GM19452 (cell line): Measurements from ENCODE around the gene PRKN.

Source experiments
- ATAC-seq: cut with Tn5 transposase; IDR thresholded peaks from one replicate; pipeline ENCODE4 v1.9.1; 2021; ENCODE audit not compliant: unreplicated experiment

Gene PRKN

GRCh38 chr6:162331911-162332310, 395.7 kb downstream of the PRKN start:
- no peak for ATAC-seq

GRCh38 chr6:162325826-162326225, 401.7 kb downstream of the PRKN start:
- no peak for ATAC-seq

- ATAC-seq: no peak
Observed at GRCh38 chr6:162325051-162325450, 402.5 kb downstream of the PRKN start.

DNA sequence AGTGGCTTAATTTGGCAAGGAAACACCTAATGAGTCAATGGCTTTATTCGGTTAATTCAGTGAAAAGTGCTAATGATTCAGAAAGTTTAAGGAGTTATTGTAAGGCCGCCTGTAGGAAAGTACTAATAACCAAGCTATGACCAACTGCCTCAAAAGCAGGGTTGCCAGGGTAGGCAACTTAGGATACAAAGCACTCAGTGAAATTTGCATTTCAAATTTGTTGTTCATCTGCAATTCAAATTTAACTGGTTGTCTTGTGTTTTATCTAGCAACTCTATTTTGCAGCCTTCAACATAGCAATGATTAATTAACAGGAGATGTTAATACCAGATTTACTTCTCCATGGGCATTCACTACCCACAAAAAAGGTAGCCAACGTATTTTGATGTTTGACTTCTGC, 412.3 kb downstream of the PRKN start:
- no peak for ATAC-seq

GRCh38 chr6:162313922-162314660, 413.5 kb downstream of the PRKN start:
- ATAC-seq: no peak

DNA sequence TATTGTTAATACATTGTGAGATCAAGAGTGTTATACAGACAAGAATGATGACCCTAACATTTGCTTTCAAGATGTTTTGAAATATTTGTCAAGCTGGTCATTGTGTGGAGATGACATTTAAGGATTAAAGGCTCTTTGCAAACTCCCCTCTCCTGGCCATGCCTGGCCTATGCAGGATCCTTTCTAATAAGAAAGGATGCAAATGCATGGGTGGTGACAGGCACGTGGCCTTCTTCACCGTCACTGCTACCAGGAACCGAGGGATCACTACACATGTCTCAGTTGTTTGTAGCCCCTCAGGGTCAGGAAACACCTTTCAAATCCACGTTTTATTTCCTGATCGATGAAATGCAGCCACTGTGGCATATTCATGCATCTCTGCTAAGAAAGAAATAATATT, 419.7 kb downstream of the PRKN start:
- ATAC-seq: no peak

GRCh38 chr6:162306616-162307015, 420.9 kb downstream of the PRKN start:
- no peak for ATAC-seq

GRCh38 chr6:162301128-162301527, 426.4 kb downstream of the PRKN start:
- no peak for ATAC-seq

- ATAC-seq: no peak
Observed at GRCh38 chr6:162294029-162294428, 433.5 kb downstream of the PRKN start.

GRCh38 chr6:162292915-162293314, 434.7 kb downstream of the PRKN start:
- no peak for ATAC-seq

DNA sequence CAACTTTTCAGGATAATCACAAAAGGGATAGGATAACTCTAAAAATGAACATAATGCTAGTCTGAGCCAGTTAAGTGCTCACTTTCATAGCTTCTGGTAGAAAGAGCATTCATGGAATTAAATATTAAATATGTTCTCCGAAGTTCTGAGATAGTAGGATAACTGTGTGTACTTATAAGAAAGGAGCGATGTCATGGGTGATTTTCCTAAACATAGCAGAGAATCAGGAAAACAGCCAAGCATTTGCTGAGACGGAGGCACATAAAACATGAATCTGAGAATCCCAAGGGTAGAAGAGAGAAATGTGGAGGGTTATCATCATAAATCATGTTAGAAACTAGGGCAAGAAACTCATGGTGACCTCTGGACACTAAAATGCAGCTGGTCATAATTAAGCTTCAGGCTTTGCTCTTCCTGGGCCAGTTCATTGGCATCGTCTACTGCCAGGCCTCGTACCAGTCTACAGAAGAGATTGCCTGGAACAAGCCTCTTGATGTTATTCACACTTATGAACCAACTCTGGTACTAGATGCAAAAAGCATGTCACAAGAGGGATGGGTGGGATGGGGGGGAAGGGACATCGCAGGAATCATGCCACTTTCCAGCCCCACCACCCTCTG, 436.6 kb downstream of the PRKN start:
- no peak for ATAC-seq

- no peak for ATAC-seq
Observed at GRCh38 chr6:162289972-162290371, 437.6 kb downstream of the PRKN start.

DNA sequence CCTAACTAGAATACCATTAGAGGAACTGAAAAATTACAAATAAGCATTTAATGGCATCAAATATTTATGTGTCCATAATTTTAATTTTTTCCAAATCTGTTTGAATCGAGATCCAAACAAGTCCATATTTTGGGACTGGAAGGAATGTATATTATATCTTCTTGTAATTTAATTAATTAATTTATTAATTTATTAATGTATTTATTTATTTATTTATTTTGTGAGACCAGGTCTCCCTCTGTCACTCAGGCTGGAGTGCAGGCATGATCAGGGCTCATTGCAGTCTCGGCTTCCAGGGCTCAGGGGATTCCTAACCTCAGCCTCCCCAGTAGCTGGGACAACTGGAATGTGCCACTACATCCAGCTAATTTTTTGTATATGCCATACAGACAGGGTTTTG, 453.6 kb downstream of the PRKN start:
- ATAC-seq: no peak

GRCh38 chr6:162271922-162272321, 455.6 kb downstream of the PRKN start:
- ATAC-seq: no peak

DNA sequence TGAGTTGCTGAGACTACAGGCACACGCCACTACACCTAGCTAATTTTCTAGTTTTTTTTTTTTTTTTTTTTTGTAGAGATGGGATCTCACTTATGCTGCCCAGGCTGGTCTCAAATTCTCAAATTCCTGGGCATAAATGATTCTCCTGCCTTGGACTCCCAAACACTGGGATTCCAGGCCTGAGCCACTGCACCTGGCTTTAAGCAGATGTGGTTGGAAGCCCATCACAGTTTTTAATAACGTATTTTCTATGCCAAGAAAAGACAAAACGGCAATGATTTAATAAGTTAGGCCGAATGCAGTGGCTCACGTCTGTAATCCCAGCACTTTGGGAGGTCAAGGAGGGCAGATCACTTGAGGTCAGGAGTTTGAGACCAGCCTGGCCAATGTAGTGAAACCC, 456.6 kb downstream of the PRKN start:
- ATAC-seq: no peak

GRCh38 chr6:162267641-162268040, 459.9 kb downstream of the PRKN start:
- ATAC-seq: no peak

- no peak for ATAC-seq
Observed at GRCh38 chr6:162267126-162267525, 460.4 kb downstream of the PRKN start.

- no peak for ATAC-seq
Observed at GRCh38 chr6:162264581-162264980, 463.0 kb downstream of the PRKN start.

DNA sequence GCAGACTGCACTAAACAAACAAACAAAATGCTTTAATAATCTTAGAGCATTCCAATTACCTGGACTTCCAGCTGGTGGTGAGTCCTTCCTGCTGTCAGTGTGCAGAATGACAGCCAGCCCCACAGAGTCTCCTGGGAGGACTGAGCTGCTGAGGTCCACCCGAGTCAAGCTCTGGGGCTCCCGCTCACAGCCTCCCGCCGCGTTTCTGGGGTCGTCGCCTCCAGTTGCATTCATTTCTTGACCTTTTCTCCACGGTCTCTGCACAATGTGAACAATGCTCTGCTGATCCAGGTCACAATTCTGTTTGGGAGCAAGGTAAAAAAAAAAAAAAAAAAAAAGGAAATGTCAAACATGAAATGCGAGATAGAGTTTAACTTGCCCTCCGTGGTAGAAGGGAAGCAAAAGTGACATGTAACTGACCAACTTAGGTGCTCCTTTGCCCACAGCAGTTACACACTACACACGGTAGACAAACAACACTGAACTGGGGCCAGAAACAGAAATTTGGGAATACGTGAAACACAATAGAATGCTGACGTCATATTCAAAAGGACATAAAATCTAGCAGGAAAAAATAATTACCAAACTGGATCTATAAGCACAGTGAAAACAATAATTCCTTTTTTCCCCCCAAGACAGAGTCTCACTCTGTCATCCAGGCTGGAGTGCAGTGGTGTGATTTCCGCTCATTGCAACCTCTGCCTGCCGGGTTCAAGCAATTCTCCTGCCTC, 464.9 kb downstream of the PRKN start:
- ATAC-seq: no peak

- ATAC-seq: no peak
Observed at GRCh38 chr6:162261598-162261997, 466.0 kb downstream of the PRKN start.

GRCh38 chr6:162260027-162260426, 467.5 kb downstream of the PRKN start:
- ATAC-seq: no peak

DNA sequence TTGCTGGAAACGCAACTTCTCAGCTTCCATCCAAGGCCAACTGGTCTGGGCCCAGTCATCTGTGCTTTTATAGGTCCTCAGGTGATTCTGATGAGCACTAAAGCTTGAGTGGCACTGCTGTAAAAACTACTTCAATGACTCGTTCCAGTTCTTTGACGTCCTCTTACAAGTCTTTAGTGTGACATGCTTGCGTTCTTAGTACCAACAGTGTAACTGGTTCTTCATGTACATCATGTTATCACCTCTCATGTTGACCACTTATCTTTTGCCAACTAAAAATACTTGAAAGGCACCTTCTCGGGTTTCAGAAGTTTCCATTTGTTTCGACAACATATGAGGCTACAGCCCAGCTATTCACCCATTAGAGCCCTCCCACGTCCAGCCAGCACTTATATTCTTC, 468.9 kb downstream of the PRKN start:
- no peak for ATAC-seq
